Hepatocyte (in vitro differentiated cells): Measurements from ENCODE around the gene MEIS1. TPM values are rescaled to one million over a fixed set of nuclear protein-coding genes. Genes with fewer than 3 reads are reported as not detected.
A peak's percentile ranks its signal among the peaks of the same experiment; 100 is the strongest.

Experiments
- DNase-seq: peaks from one replicate; pipeline ENCODE4 v3.0.0-alpha.2; 2016; ENCODE audit warnings: low spot score
- H2AFZ ChIP-seq: fragments of 200-600 bp; sonication (generic); 2 replicates; pipeline ENCODE4 v1.6.0; 2016; ENCODE audit warnings: antibody characterized with exemption, mild to moderate bottlenecking
- H3K27ac ChIP-seq: fragments of 200-600 bp; sonication (generic); 2 replicates; pipeline ENCODE4 v1.5.1; 2016; ENCODE audit warnings: mild to moderate bottlenecking
- H3K27me3 ChIP-seq: fragments of 200-600 bp; sonication (generic); 2 replicates; pipeline ENCODE4 v1.6.1; 2016
- H3K36me3 ChIP-seq: fragments of 200-600 bp; sonication (generic); replicated peaks from 2 replicates; pipeline ENCODE4 v1.5.1; 2016; ENCODE audit warnings: low read depth; ENCODE audit not compliant: insufficient read depth
- H3K4me1 ChIP-seq: fragments of 200-600 bp; sonication (generic); 2 replicates; pipeline ENCODE4 v1.5.1; 2016; ENCODE audit warnings: mild to moderate bottlenecking, moderate library complexity; ENCODE audit not compliant: insufficient read depth
- H3K4me2 ChIP-seq: fragments of 200-600 bp; sonication (generic); 2 replicates; pipeline ENCODE4 v1.6.0; 2016
- H3K4me3 ChIP-seq: fragments of 200-600 bp; sonication (generic); 2 replicates; pipeline ENCODE4 v1.5.1; 2016; ENCODE audit warnings: mild to moderate bottlenecking
- H3K79me2 ChIP-seq: fragments of 200-600 bp; sonication (generic); 2 replicates; pipeline ENCODE4 v1.6.0; 2017; ENCODE audit warnings: mild to moderate bottlenecking
- H3K9me2 ChIP-seq: fragments of 200-600 bp; sonication (generic); replicated peaks from 2 replicates; pipeline ENCODE4 v1.6.0; 2017; ENCODE audit warnings: mild to moderate bottlenecking; ENCODE audit not compliant: insufficient read depth
- H3K9me3 ChIP-seq: fragments of 200-600 bp; sonication (generic); 2 replicates; pipeline ENCODE4 v1.5.1; 2016; ENCODE audit warnings: low read depth, mild to moderate bottlenecking
- H4K20me1 ChIP-seq: fragments of 200-600 bp; sonication (generic); 2 replicates; pipeline ENCODE4 v1.6.0; 2016; ENCODE audit warnings: mild to moderate bottlenecking; ENCODE audit not compliant: insufficient read depth, poor library complexity, severe bottlenecking
- EZH2 ChIP-seq: fragments of 200-600 bp; sonication (generic); IDR thresholded peaks from 2 replicates; pipeline ENCODE4 v1.6.1; 2016; ENCODE audit warnings: antibody characterized with exemption, mild to moderate bottlenecking, borderline replicate concordance
- EZH2phosphoT487 ChIP-seq: fragments of 200-600 bp; sonication (generic); IDR thresholded peaks from one replicate; pipeline ENCODE4 v1.6.1; 2018; ENCODE audit warnings: antibody characterized with exemption, mild to moderate bottlenecking, low read depth, moderate library complexity; ENCODE audit not compliant: unreplicated experiment, severe bottlenecking
- WGBS: methylation state at CpG from one replicate; pipeline ENCODE4 v1.1.6; 2016; ENCODE audit warnings: low lambda C conversion rate; ENCODE audit errors: missing lambda C conversion rate; 5-methylcytosine and 5-hydroxymethylcytosine counted together
- polyA plus RNA-seq: library from polyadenylated mRNA; unstranded; fragments of >200 nt; fragmentation: Nextera tagmentation; extraction: Ambion mirVana; gene quantifications from 2 replicates; pipeline ENCODE4 v1.2.1, GENCODE V29; 2016
- total RNA-seq: library from RNA; depleted of rRNA; stranded (reverse); fragments of >200 nt; gene quantifications from 2 replicates; pipeline ENCODE4 v1.2.3, GENCODE V29; 2014
- TF ChIP-seq, protein P1 (sequence below): fragments of 200-600 bp; sonication (generic); IDR thresholded peaks from 2 replicates; pipeline ENCODE4 v1.5.1; 2016; ENCODE audit warnings: antibody characterized with exemption, mild to moderate bottlenecking; ENCODE audit not compliant: poor library complexity

The MEIS1 gene
- total and polyA plus RNA-seq, 2 experiments from 2014 or later: 29.6 to 35.5 TPM

DNA sequence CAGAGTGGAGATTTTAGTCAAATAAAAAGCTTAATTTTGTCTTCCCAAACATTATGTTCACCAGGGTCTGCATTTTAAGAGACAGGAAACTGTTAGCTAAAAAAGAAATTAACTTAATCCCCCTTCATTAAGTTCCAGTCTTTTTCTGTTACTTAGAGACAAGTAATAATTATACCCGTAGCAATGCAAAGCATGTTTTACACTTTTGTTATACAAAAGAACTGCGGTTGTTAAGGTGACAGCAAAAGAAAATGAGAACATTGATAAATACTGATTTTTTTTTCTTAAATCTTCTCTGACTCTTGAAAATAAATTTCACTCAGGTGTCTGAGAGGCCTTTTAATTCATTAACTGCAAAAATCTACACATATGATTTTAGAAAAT is 101.4 kb downstream of the MEIS1 start:
- Histone ChIP-seq H3K4me2 (no peak overlapping the region), H3K27ac (peak overlapping the region; percentile 9), H4K20me1 (peaks cover 2% of the 10 kb centered on the region), H3K9me3 (no peaks in the 10 kb centered on the region), H3K27me3 (no peaks in the 10 kb centered on the region), H3K79me2 (peaks cover 12% of the 10 kb centered on the region), H3K9me2 (no peaks in the 10 kb centered on the region), H3K4me3 (no peak overlapping the region), H2AFZ (no peak overlapping the region), H3K36me3 (no peaks in the 10 kb centered on the region), H3K4me1 (peaks cover 21% of the 10 kb centered on the region)
- TF ChIP-seq, protein P1, sequence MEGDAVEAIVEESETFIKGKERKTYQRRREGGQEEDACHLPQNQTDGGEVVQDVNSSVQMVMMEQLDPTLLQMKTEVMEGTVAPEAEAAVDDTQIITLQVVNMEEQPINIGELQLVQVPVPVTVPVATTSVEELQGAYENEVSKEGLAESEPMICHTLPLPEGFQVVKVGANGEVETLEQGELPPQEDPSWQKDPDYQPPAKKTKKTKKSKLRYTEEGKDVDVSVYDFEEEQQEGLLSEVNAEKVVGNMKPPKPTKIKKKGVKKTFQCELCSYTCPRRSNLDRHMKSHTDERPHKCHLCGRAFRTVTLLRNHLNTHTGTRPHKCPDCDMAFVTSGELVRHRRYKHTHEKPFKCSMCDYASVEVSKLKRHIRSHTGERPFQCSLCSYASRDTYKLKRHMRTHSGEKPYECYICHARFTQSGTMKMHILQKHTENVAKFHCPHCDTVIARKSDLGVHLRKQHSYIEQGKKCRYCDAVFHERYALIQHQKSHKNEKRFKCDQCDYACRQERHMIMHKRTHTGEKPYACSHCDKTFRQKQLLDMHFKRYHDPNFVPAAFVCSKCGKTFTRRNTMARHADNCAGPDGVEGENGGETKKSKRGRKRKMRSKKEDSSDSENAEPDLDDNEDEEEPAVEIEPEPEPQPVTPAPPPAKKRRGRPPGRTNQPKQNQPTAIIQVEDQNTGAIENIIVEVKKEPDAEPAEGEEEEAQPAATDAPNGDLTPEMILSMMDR: no peak
- no peak for TF ChIP-seq EZH2
- no peak for TF ChIP-seq EZH2phosphoT487
- no peak for DNase-seq
- WGBS: 73% methylated on average over 2 of the region's 2 CpGs

DNA sequence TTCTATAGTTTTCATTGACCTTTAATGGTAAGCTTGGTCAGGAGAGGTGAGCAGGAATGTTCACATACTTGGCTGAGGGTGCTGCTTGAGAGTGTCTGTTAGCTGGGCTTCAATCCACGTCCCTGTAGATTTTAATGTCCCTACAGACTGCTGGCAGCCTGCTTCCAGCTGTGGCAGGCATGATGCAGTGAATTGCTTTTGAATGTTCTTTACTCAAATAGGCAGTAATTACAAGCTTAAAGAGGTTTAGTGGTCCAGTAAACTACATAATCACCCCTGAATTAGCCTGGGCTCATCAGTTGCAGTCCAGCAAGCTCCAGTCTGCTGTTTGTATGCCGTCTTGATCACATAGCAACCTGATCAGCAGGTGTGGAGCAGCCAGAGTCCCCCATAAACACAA is 102.1 kb downstream of the MEIS1 start:
- peaks cover 13% of the 10 kb centered on the region for H3K79me2 ChIP-seq
- H3K4me2 ChIP-seq: no peak overlapping the region
- H3K4me1 ChIP-seq: peaks cover 21% of the 10 kb centered on the region
- H3K9me2 ChIP-seq: no peaks in the 10 kb centered on the region
- no peaks in the 10 kb centered on the region for H3K36me3 ChIP-seq
- 46% methylated on average over 2 of the region's 2 CpGs for whole genome bisulfite sequencing
- H3K27me3 ChIP-seq: no peaks in the 10 kb centered on the region
- no peak for DNase-seq
- no peak overlapping the region for H2AFZ ChIP-seq
- TF ChIP-seq EZH2phosphoT487: no peak
- TF ChIP-seq, protein P1: no peak
- peaks cover 2% of the 10 kb centered on the region for H4K20me1 ChIP-seq
- H3K4me3 ChIP-seq: no peak overlapping the region
- no peaks in the 10 kb centered on the region for H3K9me3 ChIP-seq
- H3K27ac ChIP-seq: peak overlapping the region; percentile 9

DNA sequence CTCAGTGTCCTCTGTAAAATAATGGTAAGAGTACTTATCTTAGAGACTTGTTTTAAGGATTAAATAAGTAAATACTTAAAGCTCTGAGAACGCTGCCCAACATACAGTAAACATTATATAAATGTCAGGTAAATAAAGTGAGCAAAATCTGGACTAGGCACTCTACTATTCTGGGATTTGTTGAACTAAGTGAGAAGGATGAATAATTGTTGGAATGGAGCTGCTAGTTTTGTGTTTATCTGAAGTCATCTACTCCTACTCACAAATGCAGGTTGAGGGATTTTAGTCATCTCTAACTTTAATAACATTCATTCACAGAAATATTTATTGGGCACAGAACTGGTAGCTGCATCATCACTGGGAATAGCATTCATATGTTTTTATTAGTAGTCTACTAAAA is 103.4 kb downstream of the MEIS1 start:
- Histone ChIP-seq H3K79me2 (peaks cover 19% of the 10 kb centered on the region), H4K20me1 (peaks cover 2% of the 10 kb centered on the region), H3K9me2 (no peaks in the 10 kb centered on the region), H3K27ac (no peak overlapping the region), H3K4me3 (no peak overlapping the region), H3K36me3 (no peaks in the 10 kb centered on the region), H3K27me3 (no peaks in the 10 kb centered on the region), H3K4me2 (no peak overlapping the region), H3K4me1 (peaks cover 21% of the 10 kb centered on the region), H3K9me3 (no peaks in the 10 kb centered on the region), H2AFZ (no peak overlapping the region)
- TF ChIP-seq, protein P1: no peak
- no peak for TF ChIP-seq EZH2
- no peak for TF ChIP-seq EZH2phosphoT487
- WGBS: 24% methylated on average over 1 of the region's 1 CpG
- DNase-seq: no peak

DNA sequence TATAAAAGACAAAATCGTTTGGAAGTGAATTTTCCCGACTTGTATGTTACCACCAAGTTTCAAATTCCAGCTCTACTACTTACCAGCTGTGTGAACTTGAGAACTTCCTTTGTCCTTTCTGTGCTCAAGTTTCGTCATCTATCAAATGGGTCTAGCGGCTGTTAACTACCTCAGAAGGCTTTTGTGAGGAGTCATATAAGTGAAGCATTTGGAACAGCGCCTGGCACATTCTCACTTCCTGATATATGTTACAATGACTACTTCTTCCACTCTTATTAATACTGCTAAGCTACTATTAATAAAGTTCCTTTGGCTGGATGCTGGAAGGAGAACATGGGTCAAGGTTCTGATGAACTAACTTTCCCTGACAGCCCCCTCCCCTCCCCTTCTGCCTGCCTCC is 104.5 kb downstream of the MEIS1 start:
- Histone ChIP-seq H3K4me3 (no peak overlapping the region), H3K9me2 (no peaks in the 10 kb centered on the region), H3K36me3 (no peaks in the 10 kb centered on the region), H3K27me3 (no peaks in the 10 kb centered on the region), H3K4me2 (no peak overlapping the region), H2AFZ (no peak overlapping the region), H4K20me1 (peaks cover 2% of the 10 kb centered on the region), H3K79me2 (peaks cover 12% of the 10 kb centered on the region), H3K27ac (no peak overlapping the region), H3K9me3 (no peaks in the 10 kb centered on the region), H3K4me1 (peaks cover 27% of the 10 kb centered on the region)
- whole genome bisulfite sequencing: 88% methylated on average over 5 of the region's 5 CpGs
- no peak for DNase-seq
- TF ChIP-seq EZH2phosphoT487: no peak
- TF ChIP-seq, protein P1: no peak
- TF ChIP-seq EZH2: no peak
